A549 (cell line): ENCODE results near the gene SHMT2. TPM values are rescaled to one million over a fixed set of nuclear protein-coding genes. Genes with fewer than 3 reads are reported as not detected.

Experiments
- ATAC-seq, 2 experiments: fragments of 200-7000 bp in 1 of 2; fragments of >200 bp in 1 of 2; cut with Nextera tagmentation in 1 of 2; cut with Tn5 transposase in 1 of 2; 3 replicates each; pipeline versions ENCODE4 v1.8.0 to v1.9.1; 2018 to 2020; ENCODE audit warnings: mild to moderate bottlenecking in 1 of 2, moderate library complexity in 1 of 2
- CTCF ChIA-PET: fragments of 300-600 bp; sonication (Branson Sonifier 250); formaldehyde crosslinking; extraction: SDS; loops from one replicate; lab custom pipeline; 2021; ENCODE audit warnings: antibody characterized with exemption, inconsistent platforms; lab: Yijun Ruan, JAX
- POLR2A ChIA-PET: fragments of 350-600 bp; formaldehyde crosslinking; extraction: SDS; loops from one replicate; lab custom pipeline; 2021; ENCODE audit warnings: antibody characterized with exemption, inconsistent platforms; lab: Yijun Ruan, JAX
- DNase-seq, 2 experiments: peaks; one replicate each; pipeline versions ENCODE4 v3.0.0 to v3.0.0-alpha.2; 2011 to 2016; ENCODE audit warnings: low read depth in 1 of 2, low spot score in 1 of 2
- FAIRE-seq: peaks from 2 replicates; lab custom pipeline; 2011; peaks lifted over from hg19 to GRCh38; lab: Jason Lieb, UNC
- H3K27ac ChIP-seq, 2 experiments: fragments of >200 bp; sonication (Bioruptor Twin); formaldehyde crosslinking; 3 replicates each; pipeline ENCODE4 v1.5.1; 2016 to 2017
- H3K4me1 ChIP-seq: fragments of >200 bp; sonication (Bioruptor Twin); formaldehyde crosslinking; 3 replicates; pipeline ENCODE4 v1.6.1; 2016
- H3K4me2 ChIP-seq: fragments of >200 bp; sonication (Bioruptor Twin); formaldehyde crosslinking; 3 replicates; pipeline ENCODE4 v1.6.1; 2016
- H3K4me3 ChIP-seq: fragments of >200 bp; sonication (Bioruptor Twin); formaldehyde crosslinking; 3 replicates; pipeline ENCODE4 v1.5.1; 2016
- H3K9me3 ChIP-seq: fragments of >200 bp; sonication (Bioruptor Twin); formaldehyde crosslinking; 3 replicates; pipeline ENCODE4 v1.6.1; 2016
- BCL3 ChIP-seq: fragments of >200 bp; sonication (Bioruptor Twin); formaldehyde crosslinking; IDR thresholded peaks from 3 replicates; pipeline ENCODE4 v1.6.1; 2016
- BHLHE40 ChIP-seq: IDR thresholded peaks from 2 replicates; pipeline ENCODE4 v1.6.1; 2012; ENCODE audit warnings: low read depth, low read length, inconsistent platforms
- CBX8 ChIP-seq: fragments of 200-600 bp; sonication (generic); IDR thresholded peaks from 2 replicates; pipeline ENCODE4 v1.6.1; 2016
- CEBPB ChIP-seq, 2 experiments: fragments of >200 bp in 1 of 2; sonication (Bioruptor Twin) in 1 of 2; formaldehyde crosslinking in 1 of 2; IDR thresholded peaks; 2 replicates each; pipeline ENCODE4 v1.6.1; 2012 to 2016
- EHMT2 ChIP-seq: fragments of 200-600 bp; sonication (generic); IDR thresholded peaks from 2 replicates; pipeline ENCODE4 v1.6.1; 2016; ENCODE audit warnings: antibody characterized with exemption, low read depth, mild to moderate bottlenecking, moderate library complexity
- ELK1 ChIP-seq: fragments of 150-350 bp; IDR thresholded peaks from 2 replicates; pipeline ENCODE4 v1.6.1; 2014; ENCODE audit warnings: low read depth, mild to moderate bottlenecking, low read length
- EP300 ChIP-seq, 2 experiments: fragments of >200 bp; sonication (Bioruptor Twin); formaldehyde crosslinking; IDR thresholded peaks; 2 replicates in 1 of 2; 3 replicates in 1 of 2; pipeline ENCODE4 v1.6.1; 2016 to 2017
- HDAC2 ChIP-seq: fragments of 200-600 bp; sonication (generic); IDR thresholded peaks from 2 replicates; pipeline ENCODE4 v1.6.1; 2016
- HOXB5 ChIP-seq: fragments of 250-450 bp; sonication (Bioruptor Pico); IDR thresholded peaks from 2 replicates; pipeline ENCODE4 v1.5.0; 2020; ENCODE audit warnings: mild to moderate bottlenecking, moderate library complexity
- JUNB ChIP-seq: fragments of >200 bp; sonication (Bioruptor Twin); formaldehyde crosslinking; IDR thresholded peaks from 2 replicates; pipeline ENCODE4 v1.6.1; 2016
- KDM1A ChIP-seq: fragments of 200-600 bp; sonication (generic); IDR thresholded peaks from 2 replicates; pipeline ENCODE4 v1.6.1; 2016; ENCODE audit warnings: low read depth, mild to moderate bottlenecking
- KDM5A ChIP-seq: fragments of 200-600 bp; sonication (generic); IDR thresholded peaks from 2 replicates; pipeline ENCODE4 v1.6.1; 2016; ENCODE audit warnings: antibody characterized with exemption, mild to moderate bottlenecking
- MYC ChIP-seq: IDR thresholded peaks from 2 replicates; pipeline ENCODE4 v1.6.1; 2012; ENCODE audit warnings: mild to moderate bottlenecking, inconsistent platforms, low read length, improper control_type of control experiment, borderline replicate concordance
- NFE2L2 ChIP-seq: fragments of 150-350 bp; conservative IDR thresholded peaks from 2 replicates; pipeline ENCODE4 v1.6.1; 2014; ENCODE audit warnings: low read length
- NPAS2 ChIP-seq: fragments of 250-450 bp; sonication (Bioruptor Pico); IDR thresholded peaks from 2 replicates; pipeline ENCODE4 v1.8.0; 2022; ENCODE audit warnings: mild to moderate bottlenecking, moderate library complexity, borderline replicate concordance
- PBX3 ChIP-seq: IDR thresholded peaks from 2 replicates; pipeline ENCODE4 v1.6.1; 2012
- PHF8 ChIP-seq: fragments of 200-600 bp; sonication (generic); IDR thresholded peaks from 2 replicates; pipeline ENCODE4 v1.6.1; 2016; ENCODE audit warnings: low read depth, mild to moderate bottlenecking, antibody characterized with exemption, moderate library complexity, borderline replicate concordance
- POLR2AphosphoS2 ChIP-seq: conservative IDR thresholded peaks from 2 replicates; pipeline ENCODE4 v1.6.1; 2012; ENCODE audit warnings: low read length, improper control_type of control experiment, inconsistent platforms
- RAD21 ChIP-seq, 2 experiments: fragments of >200 bp in 1 of 2; sonication (Bioruptor Twin) in 1 of 2; formaldehyde crosslinking in 1 of 2; IDR thresholded peaks in 1 of 2; conservative IDR thresholded peaks in 1 of 2; 2 replicates in 1 of 2; 3 replicates in 1 of 2; pipeline ENCODE4 v1.6.1; 2012 to 2018; ENCODE audit warnings: inconsistent platforms in 1 of 2
- RARB ChIP-seq: fragments of 250-450 bp; sonication (Bioruptor Pico); IDR thresholded peaks from 2 replicates; pipeline ENCODE4 v1.8.0; 2021; ENCODE audit warnings: mild to moderate bottlenecking, moderate library complexity
- RNF2 ChIP-seq: fragments of 200-600 bp; sonication (generic); IDR thresholded peaks from 2 replicates; pipeline ENCODE4 v1.6.1; 2016; ENCODE audit warnings: low read depth, mild to moderate bottlenecking, antibody characterized with exemption, moderate library complexity, borderline replicate concordance
- SMC3 ChIP-seq: fragments of >200 bp; sonication (Bioruptor Twin); formaldehyde crosslinking; IDR thresholded peaks from 3 replicates; pipeline ENCODE4 v1.6.1; 2018; ENCODE audit warnings: inconsistent platforms
- TFCP2L1 ChIP-seq: fragments of 250-450 bp; sonication (Bioruptor Pico); IDR thresholded peaks from 2 replicates; pipeline ENCODE4 v1.5.0; 2021; ENCODE audit warnings: mild to moderate bottlenecking
- USF2 ChIP-seq: fragments of 450-650 bp; IDR thresholded peaks from 2 replicates; pipeline ENCODE4 v1.6.1; 2014; ENCODE audit warnings: antibody characterized with exemption
- ZC3H11A ChIP-seq: fragments of 450-650 bp; IDR thresholded peaks from 2 replicates; pipeline ENCODE4 v1.6.1; 2014; ENCODE audit warnings: antibody characterized with exemption, mild to moderate bottlenecking
- ZFP36 ChIP-seq: fragments of 450-650 bp; IDR thresholded peaks from 2 replicates; pipeline ENCODE4 v1.6.1; 2014; ENCODE audit warnings: borderline replicate concordance; ENCODE audit not compliant: partially characterized antibody
- ZNF302 ChIP-seq: fragments of 250-450 bp; sonication (Bioruptor Pico); IDR thresholded peaks from 2 replicates; pipeline ENCODE4 v1.9.0; 2021; ENCODE audit warnings: inconsistent platforms, mild to moderate bottlenecking, moderate library complexity
- WGBS: methylation state at CpG from one replicate; pipeline ENCODE4 v1.1.6; 2017; ENCODE audit errors: missing lambda C conversion rate; 5-methylcytosine and 5-hydroxymethylcytosine counted together
- polyA plus RNA-seq, 4 experiments: library from polyadenylated mRNA; depleted of rRNA in 3 of 4; stranded (reverse); fragments of >200 nt; fragmentation: RNase III in 1 of 4; extraction: RNeasy Plus Mini Kit Qiagen cat#74134 plus additional on column Dnase treatment in 1 of 4; gene quantifications; 2 replicates in 3 of 4; 3 replicates in 1 of 4; pipeline ENCODE4 v1.2.3, GENCODE V29; 2011 to 2017
- TF ChIP-seq, protein P1 (sequence below): fragments of 250-450 bp; sonication (Bioruptor Pico); IDR thresholded peaks from 2 replicates; pipeline ENCODE4 v1.5.0; 2020; ENCODE audit warnings: low read depth, mild to moderate bottlenecking, moderate library complexity
- TF ChIP-seq, protein P2 (sequence below): fragments of >200 bp; sonication (Bioruptor Twin); formaldehyde crosslinking; IDR thresholded peaks from 2 replicates; pipeline ENCODE4 v1.6.1; 2016

The SHMT2 gene
- polyA plus RNA-seq, 2 of the 4 experiments (the other 2 are of a cell fraction), result 113 to 156 TPM

- ATAC-seq, result no peak
- no peak for TF ChIP-seq KDM5A
- no peak for TF ChIP-seq TFCP2L1 (CRISPR knock-in tag)
- no peak for TF ChIP-seq ZC3H11A
- no peak for TF ChIP-seq BHLHE40
- no peak for TF ChIP-seq HOXB5 (CRISPR knock-in tag)
- TF ChIP-seq RNF2, result no peak
- TF ChIP-seq POLR2AphosphoS2, result no peak
- no peak for TF ChIP-seq KDM1A
- TF ChIP-seq JUNB, result no peak
- TF ChIP-seq PBX3, result no peak
- no peak for TF ChIP-seq RAD21 (conservative IDR thresholded peaks at IDR 0.05 in 1 of 2, IDR thresholded peaks at IDR 0.05 in 1 of 2)
- no peak for TF ChIP-seq ZFP36
- no peaks in the 10 kb centered on the region for H3K4me1 ChIP-seq
- no peak overlapping the region for H3K27ac ChIP-seq
- H3K4me2 ChIP-seq, result no peak overlapping the region
- ChIA-PET POLR2A (interaction anchor here (0.6 kb wide), 1 partner anchor 16 kb away, joined by 5 read pairs; no protein-coding TSS in a partner anchor), CTCF (interaction anchor here (0.8 to 20.5 kb wide), 8 partner anchors 9 to 128 kb away, joined by 3 to 383 read pairs (median 6); no protein-coding TSS in a partner anchor)
- FAIRE-seq, result no peak
- H3K4me3 ChIP-seq, result no peak overlapping the region
- no peaks in the 10 kb centered on the region for H3K9me3 ChIP-seq
- 86% methylated on average over 21 of the region's 22 CpGs for WGBS
- no peak for DNase-seq
These were observed 32.6 kb upstream of the SHMT2 start for GRCh38 chr12:57196956-57197355.

DNA sequence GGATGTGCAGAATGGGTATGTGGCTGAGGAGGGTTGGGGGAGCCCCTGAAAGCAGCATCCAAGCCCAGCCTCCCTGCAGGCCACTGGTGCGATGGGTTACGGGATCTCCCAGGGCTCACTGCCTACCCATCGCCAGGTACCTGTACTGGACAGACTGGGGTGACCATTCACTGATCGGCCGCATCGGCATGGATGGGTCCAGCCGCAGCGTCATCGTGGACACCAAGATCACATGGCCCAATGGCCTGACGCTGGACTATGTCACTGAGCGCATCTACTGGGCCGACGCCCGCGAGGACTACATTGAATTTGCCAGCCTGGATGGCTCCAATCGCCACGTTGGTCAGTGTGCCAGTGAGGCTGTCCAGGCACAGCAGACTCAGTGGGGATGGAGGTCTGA is 31.2 kb upstream of the SHMT2 start:
- no peaks in the 10 kb centered on the region for H3K4me1 ChIP-seq
- TF ChIP-seq SMC3, result no peak
- TF ChIP-seq ELK1, result no peak
- no peak for TF ChIP-seq BCL3
- TF ChIP-seq EP300 (IDR thresholded peaks at IDR 0.05), result no peak
- TF ChIP-seq HDAC2, result no peak
- no peak for TF ChIP-seq PHF8
- TF ChIP-seq RARB, result no peak
- TF ChIP-seq NPAS2 (CRISPR knock-in tag), result no peak
- TF ChIP-seq ZC3H11A, result no peak
- no peak for TF ChIP-seq ZNF302 (CRISPR knock-in tag)
- DNase-seq, result no peak
- no peak for ATAC-seq
- FAIRE-seq, result no peak
- H3K27ac ChIP-seq, result no peak overlapping the region
- POLR2A ChIA-PET, result no interaction called here
- no peaks in the 10 kb centered on the region for H3K9me3 ChIP-seq
- no peak overlapping the region for H3K4me2 ChIP-seq
- CTCF ChIA-PET, result interaction anchor here (1.0 to 20.5 kb wide), 5 partner anchors 9 to 74 kb away, joined by 3 to 383 read pairs (median 16); no protein-coding TSS in a partner anchor
- 96% methylated on average over 16 of the region's 17 CpGs for WGBS
- no peak overlapping the region for H3K4me3 ChIP-seq

GRCh38 chr12:57199191-57199590 is 30.3 kb upstream of the SHMT2 start:
- H3K4me2 ChIP-seq, result no peak overlapping the region
- H3K9me3 ChIP-seq, result no peaks in the 10 kb centered on the region
- ChIA-PET POLR2A (no interaction called here), CTCF (interaction anchor here (1.1 to 20.5 kb wide), 3 partner anchors 14 to 25 kb away, joined by 3 to 383 read pairs (median 45); no protein-coding TSS in a partner anchor)
- H3K4me1 ChIP-seq, result no peaks in the 10 kb centered on the region
- DNase-seq (no peak), ATAC-seq (no peak), FAIRE-seq (no peak)
- 81% methylated on average over 8 of the region's 15 CpGs for WGBS
- H3K4me3 ChIP-seq, result no peak overlapping the region
- no peak overlapping the region for H3K27ac ChIP-seq
- TF ChIP-seq RAD21 (conservative IDR thresholded peaks at IDR 0.05 in 1 of 2, IDR thresholded peaks at IDR 0.05 in 1 of 2) (no peak), RARB (no peak), USF2 (no peak), EHMT2 (no peak), NFE2L2 (no peak), CEBPB (IDR thresholded peaks at IDR 0.05) (no peak), ELK1 (no peak), CBX8 (no peak), EP300 (IDR thresholded peaks at IDR 0.05) (no peak), PHF8 (no peak), MYC (no peak)
- TF ChIP-seq, protein P1, sequence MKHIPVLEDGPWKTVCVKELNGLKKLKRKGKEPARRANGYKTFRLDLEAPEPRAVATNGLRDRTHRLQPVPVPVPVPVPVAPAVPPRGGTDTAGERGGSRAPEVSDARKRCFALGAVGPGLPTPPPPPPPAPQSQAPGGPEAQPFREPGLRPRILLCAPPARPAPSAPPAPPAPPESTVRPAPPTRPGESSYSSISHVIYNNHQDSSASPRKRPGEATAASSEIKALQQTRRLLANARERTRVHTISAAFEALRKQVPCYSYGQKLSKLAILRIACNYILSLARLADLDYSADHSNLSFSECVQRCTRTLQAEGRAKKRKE (CRISPR knock-in tag), result no peak
- TF ChIP-seq, protein P2, sequence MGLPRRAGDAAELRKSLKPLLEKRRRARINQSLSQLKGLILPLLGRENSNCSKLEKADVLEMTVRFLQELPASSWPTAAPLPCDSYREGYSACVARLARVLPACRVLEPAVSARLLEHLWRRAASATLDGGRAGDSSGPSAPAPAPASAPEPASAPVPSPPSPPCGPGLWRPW, result no peak
